GM11168 (cell line): ENCODE measurements around the gene RNU1-4.
"Not testable (repeated sequence)": the region's sequence is repeated elsewhere in the genome, so short reads cannot be mapped to it uniquely, and the experiment has no call there.

Experiments
- in situ Hi-C: fragments of 300-500 bp; cut with MboI; formaldehyde crosslinking; loops from one replicate; pipeline ENCODE4 v1.12.0; 2022; ENCODE audit warnings: low sequenced_read_pairs; ENCODE audit not compliant: unreplicated experiment

RNU1-4 gene

DNA sequence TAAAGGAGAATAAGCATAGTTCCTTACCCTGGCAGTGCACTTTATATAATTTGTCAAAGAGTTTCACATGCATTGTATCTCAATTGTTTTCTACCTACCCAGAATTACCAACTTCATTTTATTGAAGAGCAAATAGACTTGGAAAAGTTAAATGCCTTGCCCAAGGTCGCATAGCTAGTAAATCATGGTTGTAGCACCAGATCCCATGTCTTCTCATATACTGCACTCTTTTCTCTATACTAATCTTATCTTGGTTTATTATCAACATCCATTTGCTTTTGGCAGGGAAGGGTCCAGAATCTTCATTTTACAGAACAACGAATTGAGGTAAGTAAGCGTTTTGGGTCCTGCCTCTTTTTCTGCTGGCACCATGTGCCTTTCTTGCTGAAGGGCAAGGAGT lies 46.9 kb downstream of the RNU1-4 start:
- in situ Hi-C loops, result not testable (repeated sequence)

DNA sequence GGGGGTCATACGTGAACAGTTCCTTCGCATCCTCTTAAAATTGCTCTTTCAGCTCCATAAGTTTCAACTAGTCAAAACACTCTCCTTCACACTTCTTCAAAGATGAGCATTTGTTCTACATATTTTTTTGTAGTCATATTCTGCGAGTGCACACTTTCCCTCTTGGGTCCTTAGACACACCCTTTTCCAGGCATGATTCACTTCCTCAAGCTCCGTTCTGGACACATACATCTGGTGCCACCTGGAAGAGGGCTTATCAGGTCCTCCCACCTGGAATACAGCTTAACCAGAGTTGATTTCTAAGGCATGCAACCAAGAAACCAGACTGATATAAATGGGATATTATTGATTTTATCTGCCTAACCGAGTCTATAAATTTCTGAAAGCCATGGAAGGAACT lies 47.4 kb downstream of the RNU1-4 start:
- in situ Hi-C loops, result not testable (repeated sequence)
